Stimulated activated CD4-positive, alpha-beta T cell treated with anti-CD3 and anti-CD28 coated beads, Interleukin-4, amount 100 ng/mL, for 48 hours (primary cell): ENCODE results near the gene KLHL11.

ENCODE experiments used
- DNase-seq, 2 donors: peaks; one replicate each; pipeline ENCODE4 v3.0.0-alpha.2; 2020; ENCODE audit warnings: low read depth in 2 of 2

Gene KLHL11

GRCh38 chr17:41864836-41865595 is at the start of gene KLHL11:
Gene KLHL11 (minus strand): TSS chr17:41865423. CDS start chr17:41865370, 53 bp downstream.
- peak; percentile 85 to 86 for DNase-seq

- no peak for DNase-seq
Measured at GRCh38 chr17:41915020-41915419, 49.8 kb upstream of the KLHL11 start.

DNA sequence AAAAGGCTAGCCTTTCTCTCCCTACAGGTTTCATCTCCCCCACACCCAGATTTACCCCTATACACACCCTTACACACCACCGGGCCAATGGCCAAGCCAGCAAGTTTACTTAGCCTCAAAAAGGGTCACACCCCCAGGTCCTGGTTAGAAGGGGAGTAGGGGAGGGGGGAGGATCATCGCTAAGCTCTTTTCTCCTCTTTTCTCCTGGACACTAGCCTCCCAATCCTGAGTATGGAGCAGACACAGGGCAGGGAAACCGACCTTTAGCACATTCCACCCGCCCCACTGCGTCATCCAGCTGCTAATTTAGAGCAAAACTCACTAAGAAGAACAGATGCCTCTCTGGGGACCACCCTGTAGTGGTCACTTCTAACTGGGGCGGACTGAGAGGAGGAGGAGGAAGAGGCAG is 49.1 kb upstream of the KLHL11 start:
- DNase-seq = no peak

- DNase-seq = no peak
Measured at GRCh38 chr17:41913798-41914197, 48.6 kb upstream of the KLHL11 start.

DNA sequence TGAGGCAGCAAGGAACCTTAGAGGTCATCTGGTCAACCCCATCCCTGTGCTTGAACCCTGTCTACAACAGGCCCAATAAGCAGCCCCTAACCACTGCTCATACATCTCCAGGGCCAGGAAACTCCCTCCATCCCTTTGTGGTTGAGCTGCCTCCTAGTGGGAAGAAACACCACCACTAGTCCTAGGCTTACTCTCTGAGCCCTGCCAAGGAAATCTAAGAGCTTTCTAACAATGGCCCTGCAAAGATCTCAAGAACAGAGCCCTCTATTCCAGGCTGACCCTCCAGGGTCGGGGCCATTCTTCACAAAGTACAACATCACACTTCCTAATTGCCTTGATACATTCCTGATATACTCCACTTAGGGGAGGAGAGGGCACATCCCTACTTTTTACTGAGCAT is 47.7 kb upstream of the KLHL11 start:
- no peak for DNase-seq

GRCh38 chr17:41910701-41911391 is 45.6 kb upstream of the KLHL11 start:
- DNase-seq = no peak

GRCh38 chr17:41909088-41909487 is 43.9 kb upstream of the KLHL11 start:
- no peak for DNase-seq

DNA sequence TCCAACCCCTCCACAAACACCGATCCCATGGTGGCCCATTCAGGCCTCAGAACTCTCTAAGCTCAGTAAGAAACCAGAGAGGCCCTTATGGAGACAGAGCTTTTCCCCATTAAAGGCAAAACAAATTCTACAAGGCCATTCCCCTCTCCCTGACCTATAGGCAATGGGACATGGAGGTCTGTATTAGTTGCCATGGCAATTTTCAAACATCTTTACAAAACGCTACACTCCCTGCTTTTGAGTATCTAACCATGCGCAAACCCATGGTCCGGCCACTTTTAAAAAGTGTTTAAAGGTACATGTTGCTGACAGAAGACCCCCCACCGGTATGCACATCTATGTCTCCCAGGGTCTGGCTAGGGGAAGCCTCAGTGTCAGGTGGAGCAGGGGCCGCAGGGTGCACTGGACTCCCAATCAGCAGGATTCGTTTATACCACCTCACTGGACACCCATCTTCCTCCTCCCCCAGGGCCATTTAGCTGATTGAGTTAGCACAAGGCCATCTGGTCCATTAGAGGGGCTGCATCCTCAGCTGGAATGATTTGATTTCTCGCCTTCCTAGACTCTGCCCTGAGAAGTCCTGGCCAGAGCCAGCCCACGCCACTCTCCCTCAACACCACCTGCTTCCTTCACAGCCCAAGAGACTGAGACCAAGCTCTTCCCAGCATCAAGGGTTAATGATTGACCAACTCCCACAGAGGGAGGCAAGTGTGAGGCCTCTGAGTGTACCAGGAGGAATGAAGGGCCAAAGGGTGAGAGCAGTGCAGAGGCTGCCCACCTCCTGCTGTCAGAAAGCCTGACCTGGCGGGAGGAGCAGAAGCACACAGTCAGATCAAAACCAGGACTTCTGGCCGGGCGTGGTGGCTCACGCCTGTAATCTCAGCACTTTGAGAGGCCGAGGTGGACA is 42.7 kb upstream of the KLHL11 start:
- no peak for DNase-seq

DNA sequence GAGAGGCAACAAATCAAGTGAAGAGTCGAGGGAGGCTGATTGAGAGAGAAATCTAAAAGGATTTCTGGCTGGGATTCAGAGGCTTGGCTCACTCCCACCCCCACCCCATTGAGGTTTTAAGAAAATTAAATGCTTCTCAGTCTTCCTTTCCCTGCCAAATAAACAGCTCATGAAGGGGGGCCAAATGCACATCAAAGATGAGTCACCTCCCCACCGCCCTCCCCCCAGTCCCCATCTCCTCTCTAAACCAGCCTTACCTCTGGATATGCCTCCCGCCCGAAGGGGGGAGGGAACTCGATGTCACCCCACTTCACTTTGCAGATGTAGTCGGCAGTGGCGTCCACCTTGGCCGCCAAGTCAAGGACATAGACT is 41.9 kb upstream of the KLHL11 start:
- no peak for DNase-seq

DNA sequence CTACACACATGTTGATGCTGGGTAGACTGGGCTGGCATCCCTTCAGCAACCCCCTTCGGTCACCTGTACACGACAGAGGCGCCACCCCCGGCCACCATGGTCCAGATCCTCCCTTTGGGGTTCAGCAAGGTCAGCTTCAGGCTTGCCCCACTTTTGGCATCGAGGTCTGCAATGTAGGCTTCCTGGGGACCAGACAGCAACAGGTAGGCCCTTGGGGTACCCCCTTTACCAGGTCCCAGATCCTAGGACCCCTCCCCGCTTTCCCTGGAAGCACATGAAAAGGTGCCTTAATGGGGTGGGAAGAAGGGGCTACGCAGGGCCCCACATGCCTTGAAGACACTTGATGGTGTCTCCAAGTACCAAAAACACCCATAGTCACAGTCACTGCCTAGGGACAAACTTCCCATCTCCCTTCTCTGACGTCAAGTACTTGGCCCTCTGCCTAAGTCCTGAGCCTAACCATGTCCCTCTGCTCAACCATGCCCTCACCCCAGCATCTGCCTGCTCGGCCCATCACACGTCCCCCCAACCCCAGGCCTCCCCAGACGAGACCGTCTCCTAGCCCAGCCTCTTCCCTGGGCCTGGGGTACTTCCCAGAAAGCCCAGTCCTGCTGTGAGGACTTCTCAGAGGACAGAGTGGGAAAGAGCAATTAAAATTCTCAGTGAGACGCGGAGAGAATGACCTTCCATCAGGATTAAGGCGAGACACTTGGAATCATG is 41.4 kb upstream of the KLHL11 start:
- no peak for DNase-seq

DNA sequence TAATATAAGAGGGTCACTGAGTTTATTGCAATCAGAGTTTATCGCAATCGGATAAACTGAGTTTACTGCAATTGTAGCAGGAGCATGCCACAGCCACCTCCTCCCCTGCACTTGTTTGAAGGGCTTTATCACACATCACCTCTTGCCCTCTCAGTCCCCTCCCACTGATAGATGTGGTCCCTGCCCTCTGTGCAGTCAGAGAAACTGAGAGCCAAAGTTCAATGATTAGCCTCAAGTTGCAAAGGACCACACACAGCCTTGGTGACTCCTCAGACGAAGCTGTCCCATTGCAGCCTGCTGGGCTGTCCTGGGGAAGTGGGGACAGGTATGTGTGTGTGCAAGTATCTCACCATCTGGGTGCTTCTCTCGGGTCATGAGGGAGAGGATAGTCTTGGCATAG is 39.9 kb upstream of the KLHL11 start:
- DNase-seq = no peak

DNA sequence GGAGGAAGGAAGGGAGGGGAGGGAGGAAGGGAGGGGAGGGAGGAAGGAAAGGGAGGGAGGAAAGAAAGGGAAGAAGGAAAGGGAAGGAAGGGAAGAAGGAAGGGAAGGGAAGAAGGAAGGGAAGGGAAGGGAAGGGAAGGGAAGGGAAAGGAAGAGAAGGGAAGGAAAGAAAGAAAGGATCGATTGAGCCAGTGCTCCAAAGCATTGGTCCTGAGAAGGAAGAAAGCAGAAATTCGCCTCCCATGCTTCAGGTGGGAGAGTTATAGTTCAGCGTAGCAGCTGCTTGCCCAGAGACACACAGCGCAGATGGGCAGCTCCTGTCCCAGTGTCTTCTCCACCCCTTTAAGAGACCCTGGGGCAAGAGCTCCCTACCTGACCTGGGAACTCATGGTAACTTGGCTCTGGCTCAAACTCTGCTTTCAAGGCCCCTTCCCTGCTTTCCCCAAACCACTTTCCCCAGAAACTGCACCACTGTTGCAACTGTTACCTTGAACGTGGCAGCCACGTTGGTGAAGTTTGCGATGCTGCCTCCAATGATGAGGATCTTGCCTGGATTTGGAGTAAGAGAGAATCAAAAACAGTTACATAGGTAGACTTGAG is 39.1 kb upstream of the KLHL11 start:
- no peak for DNase-seq

- no peak for DNase-seq
Measured at GRCh38 chr17:41901646-41902045, 36.4 kb upstream of the KLHL11 start.

DNA sequence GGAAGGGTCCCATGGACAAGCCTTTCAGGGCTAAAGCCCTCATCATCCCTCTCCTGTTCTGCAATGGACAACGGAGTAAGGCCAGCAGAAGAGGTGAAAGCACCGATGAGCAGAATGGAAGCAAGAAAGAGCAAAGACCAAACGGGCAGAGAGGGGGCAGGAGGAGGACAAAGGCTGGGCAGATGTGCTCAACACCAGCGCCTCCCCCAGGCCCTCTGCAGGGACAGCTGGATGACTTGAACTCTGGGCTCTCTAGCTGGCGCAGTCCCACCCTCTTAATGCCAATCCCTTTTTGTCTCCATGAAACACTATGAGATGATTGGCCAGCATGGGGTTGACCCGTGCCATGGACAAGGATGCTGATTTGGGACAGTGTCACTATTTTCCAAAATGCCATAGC is 31.5 kb upstream of the KLHL11 start:
- no peak for DNase-seq

DNA sequence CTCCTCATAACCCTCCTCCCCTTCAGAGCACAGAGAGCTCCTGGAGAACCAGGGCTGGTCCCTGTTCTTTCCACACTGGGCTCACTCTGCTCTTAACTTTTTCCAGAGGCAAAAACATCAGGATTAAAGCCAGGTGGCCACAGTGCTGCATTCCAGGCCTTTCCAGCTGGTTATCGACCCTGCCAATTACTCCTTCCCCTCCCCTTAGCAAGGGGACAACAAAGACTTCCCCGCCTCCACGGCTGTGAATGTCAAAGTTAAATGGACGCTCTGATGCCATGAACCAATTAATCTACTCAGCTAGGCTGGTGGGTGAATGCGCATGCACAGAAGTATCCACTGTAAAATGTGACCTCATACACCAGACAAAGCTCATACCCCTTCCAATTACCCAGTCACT is 30.4 kb upstream of the KLHL11 start:
- no peak for DNase-seq

DNA sequence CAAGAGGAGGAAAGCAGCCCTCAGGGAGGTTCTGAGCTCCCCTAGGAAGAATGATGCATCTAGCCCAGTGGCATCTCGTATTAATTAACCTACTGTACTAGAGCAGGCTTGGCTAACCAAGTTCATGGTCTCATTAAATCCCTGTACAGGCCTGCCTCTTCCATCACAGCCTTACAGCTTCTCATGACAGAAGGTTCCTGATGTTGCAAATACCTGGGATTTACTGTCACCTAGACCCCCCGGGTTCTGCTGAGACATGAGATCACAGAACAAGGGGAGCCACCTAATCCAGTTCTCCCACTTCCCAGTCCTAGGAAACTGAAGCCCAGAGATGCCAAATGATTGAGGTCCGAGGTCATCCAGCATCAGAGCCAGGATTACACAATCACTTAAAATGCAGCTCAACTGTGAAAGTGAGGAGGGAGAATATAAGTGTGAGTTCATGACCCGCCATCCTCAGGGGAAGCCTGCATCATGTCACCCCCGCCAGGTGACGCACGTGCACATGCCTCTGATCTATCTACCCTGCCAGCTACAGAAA is 29.6 kb upstream of the KLHL11 start:
- DNase-seq = no peak

GRCh38 chr17:41893384-41893783 is 28.2 kb upstream of the KLHL11 start:
- no peak for DNase-seq

- no peak for DNase-seq
Measured at GRCh38 chr17:41892021-41892376, 26.8 kb upstream of the KLHL11 start.

GRCh38 chr17:41891135-41892020 is 26.2 kb upstream of the KLHL11 start:
- DNase-seq = no peak

GRCh38 chr17:41888332-41888965 is 23.2 kb upstream of the KLHL11 start:
- no peak for DNase-seq
